Immature natural killer cell (primary cell): ENCODE results near the gene TAS1R2. TPM values are rescaled to one million over a fixed set of nuclear protein-coding genes. Genes with fewer than 3 reads are reported as not detected.

Experiments used
- DNase-seq, 3 donors: peaks; one replicate each; pipeline ENCODE4 v3.0.0; 2022; ENCODE audit warnings: mixed read lengths in 1 of 3
- H3K27ac Mint-ChIP-seq, 6 donors: one replicate each; pipeline ENCODE4 v1.8.0; 2020; ENCODE audit warnings: mixed read lengths in 6 of 6, mild to moderate bottlenecking in 5 of 6, inconsistent platforms in 4 of 6, moderate library complexity in 3 of 6
- H3K27me3 Mint-ChIP-seq, 3 donors: one replicate each; pipeline ENCODE4 v1.8.0; 2020 to 2021; ENCODE audit warnings: low read depth in 3 of 3, mild to moderate bottlenecking in 3 of 3, mixed read lengths in 3 of 3, moderate library complexity in 3 of 3, inconsistent platforms in 1 of 3
- H3K36me3 Mint-ChIP-seq, 3 donors: one replicate each; pipeline ENCODE4 v1.8.0; 2020; ENCODE audit warnings: mixed read lengths in 3 of 3, inconsistent platforms in 2 of 3, mild to moderate bottlenecking in 2 of 3
- H3K4me1 Mint-ChIP-seq, 2 donors: one replicate each; pipeline ENCODE4 v1.8.0; 2020; ENCODE audit warnings: inconsistent platforms in 2 of 2, mild to moderate bottlenecking in 2 of 2, mixed read lengths in 2 of 2, moderate library complexity in 1 of 2
- H3K4me3 Mint-ChIP-seq, 5 donors: one replicate each; pipeline ENCODE4 v1.8.0; 2020; ENCODE audit warnings: mild to moderate bottlenecking in 5 of 5, mixed read lengths in 5 of 5, inconsistent platforms in 3 of 5, moderate library complexity in 3 of 5
- H3K9me3 Mint-ChIP-seq, 6 donors: one replicate each; pipeline ENCODE4 v1.8.0; 2020; ENCODE audit warnings: mild to moderate bottlenecking in 6 of 6, mixed read lengths in 6 of 6, inconsistent platforms in 4 of 6, moderate library complexity in 3 of 6
- polyA plus RNA-seq, 3 donors: library from polyadenylated mRNA; unstranded; fragments of 300-500 nt; fragmentation: Illumina TruSeq; gene quantifications; one replicate each; pipeline ENCODE4 v1.2.3, GENCODE V29; 2021

Gene TAS1R2
- polyA plus RNA-seq, 3 donors from 2014 or later: not detected

DNA sequence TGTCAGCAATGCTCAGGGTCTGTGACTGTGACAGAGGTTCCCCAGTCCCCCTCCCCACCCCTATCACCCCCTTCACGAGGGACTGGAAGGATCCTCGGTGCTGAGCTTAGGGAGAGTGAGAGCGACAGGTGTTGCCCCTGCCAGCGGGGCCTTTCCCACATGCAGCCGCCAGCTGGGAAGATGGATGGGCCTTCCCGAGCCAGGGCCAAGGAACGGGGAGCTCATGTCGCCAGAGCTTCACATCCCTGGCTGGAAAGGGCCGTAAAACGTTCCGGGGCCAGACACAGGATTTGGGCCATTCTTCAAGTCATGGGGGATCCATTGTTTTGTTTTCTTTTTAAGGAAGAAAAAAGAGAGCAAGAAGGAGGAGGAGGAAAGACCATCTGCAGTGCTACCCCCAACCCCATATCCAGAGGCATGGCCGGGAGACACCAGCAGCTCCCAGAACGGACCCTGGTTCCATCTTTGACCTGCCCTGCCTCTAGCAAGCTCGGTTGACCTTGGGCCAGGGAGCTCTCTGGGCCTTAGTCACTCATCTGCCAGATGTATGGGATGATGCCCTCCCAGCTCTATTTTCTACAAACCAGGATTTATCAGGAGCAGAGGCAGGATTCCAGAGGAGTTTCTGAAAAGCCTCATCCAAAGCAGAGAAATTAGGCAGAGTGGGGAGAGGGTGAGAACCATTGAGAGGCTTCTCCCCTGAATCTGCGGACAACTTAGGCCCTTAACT is 54.1 kb downstream of the TAS1R2 start:
- H3K27me3 Mint-ChIP-seq: peaks cover 2 to 3% (median 3%) of the 10 kb centered on the region in 3 donors
- no peak overlapping the region for H3K27ac Mint-ChIP-seq
- no peak overlapping the region for H3K4me3 Mint-ChIP-seq
- H3K4me1 Mint-ChIP-seq: no peaks in the 10 kb centered on the region
- no peaks in the 10 kb centered on the region for H3K9me3 Mint-ChIP-seq
- no peak for DNase-seq
- H3K36me3 Mint-ChIP-seq: no peaks in the 10 kb centered on the region

GRCh38 chr1:18803851-18804250 is 55.6 kb downstream of the TAS1R2 start:
- no peaks in the 10 kb centered on the region for H3K36me3 Mint-ChIP-seq
- no peak for DNase-seq
- peaks cover 0 to 3% (median 2%) of the 10 kb centered on the region in 3 donors for H3K27me3 Mint-ChIP-seq
- H3K9me3 Mint-ChIP-seq: no peaks in the 10 kb centered on the region
- H3K4me3 Mint-ChIP-seq: no peak overlapping the region
- no peak overlapping the region for H3K27ac Mint-ChIP-seq
- no peaks in the 10 kb centered on the region for H3K4me1 Mint-ChIP-seq

DNA sequence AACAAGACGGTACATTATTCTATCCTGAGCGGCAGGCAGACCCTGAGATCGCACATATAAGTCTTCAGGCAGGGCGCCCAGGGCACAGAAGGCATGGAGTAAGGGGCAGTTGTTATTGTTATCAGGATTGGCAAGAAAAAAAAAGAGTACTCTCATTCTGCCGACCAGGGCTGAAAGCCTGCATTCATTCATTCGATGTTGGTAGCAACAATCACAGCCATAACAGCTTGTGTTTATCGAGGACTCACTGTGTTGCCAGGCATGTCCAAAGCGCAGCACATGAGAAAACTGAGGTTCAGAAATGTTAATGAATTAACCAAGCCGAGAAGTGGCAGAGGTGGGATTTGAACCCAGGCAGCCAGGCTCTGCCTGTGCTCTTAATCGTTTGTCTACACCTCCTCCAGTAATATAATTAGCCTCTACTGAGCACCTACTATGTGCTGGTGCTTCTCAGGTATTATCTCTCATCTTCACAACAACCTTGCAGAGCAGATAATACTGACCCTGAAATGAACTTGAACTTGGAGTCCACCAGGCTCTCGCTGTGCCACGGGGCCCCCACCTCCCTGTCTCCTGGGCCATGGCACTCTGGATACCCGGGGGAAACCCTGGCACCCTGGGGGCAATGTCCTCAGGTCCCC is 56.2 kb downstream of the TAS1R2 start:
- Mint-ChIP-seq H3K27ac (no peak overlapping the region), H3K4me3 (no peak overlapping the region), H3K4me1 (no peaks in the 10 kb centered on the region), H3K27me3 (peaks cover 0 to 3% (median 2%) of the 10 kb centered on the region in 3 donors), H3K36me3 (no peaks in the 10 kb centered on the region), H3K9me3 (no peaks in the 10 kb centered on the region)
- DNase-seq: no peak

DNA sequence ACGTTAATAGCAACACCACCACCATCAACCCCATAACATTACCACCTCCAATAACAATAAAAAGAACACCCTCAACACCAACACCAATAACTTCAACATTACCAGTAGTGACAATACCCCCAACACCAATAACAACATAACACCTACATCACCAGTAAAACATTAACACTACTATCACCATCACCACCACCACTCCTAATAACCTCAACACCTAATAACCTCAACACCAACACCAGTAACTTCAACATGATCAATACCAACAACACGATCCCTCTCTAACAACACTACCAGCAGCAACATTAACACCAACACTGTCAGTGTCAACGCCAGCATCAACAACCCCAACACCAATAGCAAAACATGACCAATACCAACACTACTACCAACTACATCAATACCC is 57.2 kb downstream of the TAS1R2 start:
- H3K4me3 Mint-ChIP-seq: no peak overlapping the region
- no peak overlapping the region for H3K27ac Mint-ChIP-seq
- no peaks in the 10 kb centered on the region for H3K36me3 Mint-ChIP-seq
- DNase-seq: no peak
- H3K27me3 Mint-ChIP-seq: peaks cover 2 to 3% (median 2%) of the 10 kb centered on the region in 3 donors
- no peaks in the 10 kb centered on the region for H3K4me1 Mint-ChIP-seq
- no peaks in the 10 kb centered on the region for H3K9me3 Mint-ChIP-seq

DNA sequence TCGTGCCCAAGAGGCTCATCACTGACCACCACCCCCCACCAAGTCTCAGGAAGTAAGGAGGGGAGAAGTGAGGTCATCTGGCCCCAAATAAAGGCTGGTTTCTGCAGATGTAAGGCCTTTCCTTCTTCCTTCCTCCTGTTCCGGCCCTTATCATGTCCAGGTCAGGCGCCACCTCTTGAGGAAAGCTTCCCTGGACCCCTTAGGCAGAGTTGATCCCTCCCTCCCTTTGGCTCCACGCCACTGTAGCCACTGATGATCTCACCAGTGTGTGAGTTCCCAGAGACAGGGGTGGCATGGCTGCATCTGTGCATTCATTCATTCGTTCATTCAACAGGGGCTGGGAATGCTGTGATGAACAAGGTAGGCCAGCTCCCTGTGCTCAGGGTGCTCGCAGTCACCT is 59.2 kb downstream of the TAS1R2 start:
- no peak for DNase-seq
- H3K4me1 Mint-ChIP-seq: no peaks in the 10 kb centered on the region
- H3K27ac Mint-ChIP-seq: no peak overlapping the region

GRCh38 chr1:18799454-18799853 is 60.0 kb downstream of the TAS1R2 start:
- Mint-ChIP-seq H3K27me3 (peaks cover 2 to 3% (median 2%) of the 10 kb centered on the region in 3 donors), H3K4me1 (no peaks in the 10 kb centered on the region), H3K27ac (no peak overlapping the region), H3K9me3 (no peaks in the 10 kb centered on the region), H3K4me3 (no peak overlapping the region), H3K36me3 (peaks cover 0 to 4% (median 0%) of the 10 kb centered on the region in 3 donors)
- DNase-seq: no peak

More for the DNA sequence above, 59.2 kb downstream of the TAS1R2 start:
- peaks cover 2 to 5% (median 4%) of the 10 kb centered on the region in 3 donors for H3K27me3 Mint-ChIP-seq
- no peak overlapping the region for H3K4me3 Mint-ChIP-seq
- H3K36me3 Mint-ChIP-seq: peaks cover 0 to 4% (median 0%) of the 10 kb centered on the region in 3 donors
- H3K9me3 Mint-ChIP-seq: no peaks in the 10 kb centered on the region

DNA sequence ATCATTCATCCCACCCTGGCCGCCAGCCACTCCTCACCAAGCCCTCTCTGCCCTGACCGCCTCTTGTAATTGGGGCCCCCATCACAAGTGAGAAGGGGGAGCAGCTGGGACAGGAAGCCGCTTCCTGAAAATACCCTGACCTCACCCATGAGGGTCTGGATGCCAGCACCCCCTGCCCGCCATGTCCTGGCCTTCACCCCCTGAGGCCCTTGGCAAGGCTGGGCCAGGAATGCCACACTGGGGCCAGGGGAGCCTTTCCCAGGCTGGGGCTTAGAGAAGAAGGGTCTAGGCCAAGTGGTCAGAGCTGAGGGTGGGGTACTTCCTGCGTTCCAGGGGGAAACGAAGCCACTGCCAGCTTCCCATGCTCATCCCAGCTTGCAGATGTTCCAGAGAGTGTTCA is 60.5 kb downstream of the TAS1R2 start:
- Mint-ChIP-seq H3K4me3 (no peak overlapping the region), H3K9me3 (no peaks in the 10 kb centered on the region), H3K27me3 (peaks cover 2 to 3% (median 2%) of the 10 kb centered on the region in 3 donors), H3K27ac (no peak overlapping the region), H3K4me1 (no peaks in the 10 kb centered on the region), H3K36me3 (peaks cover 0 to 4% (median 0%) of the 10 kb centered on the region in 3 donors)
- no peak for DNase-seq

GRCh38 chr1:18798533-18798932 is 60.9 kb downstream of the TAS1R2 start:
- Mint-ChIP-seq H3K9me3 (no peaks in the 10 kb centered on the region), H3K4me3 (no peak overlapping the region), H3K4me1 (no peaks in the 10 kb centered on the region), H3K27me3 (peaks cover 2 to 6% (median 4%) of the 10 kb centered on the region in 3 donors), H3K27ac (no peak overlapping the region), H3K36me3 (peaks cover 0 to 4% (median 0%) of the 10 kb centered on the region in 3 donors)
- no peak for DNase-seq

DNA sequence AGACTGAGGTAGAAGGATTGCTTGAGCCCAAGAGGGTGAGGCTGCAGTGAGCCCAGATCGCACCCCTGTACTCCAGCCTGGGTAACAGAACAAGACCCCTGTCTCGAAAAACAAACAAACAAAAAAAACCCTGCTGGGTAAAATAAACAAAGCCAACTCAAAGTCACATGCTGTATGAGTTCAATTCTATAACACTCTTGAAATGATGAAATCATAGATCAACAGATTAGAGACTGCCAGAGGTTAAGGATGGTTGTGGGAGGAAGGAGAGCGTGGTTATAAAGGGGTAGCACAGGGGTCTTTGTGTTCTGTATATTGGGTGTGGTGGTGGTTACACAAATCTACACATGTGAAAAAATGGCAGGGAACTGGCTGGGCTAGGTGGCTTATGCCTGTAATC is 62.5 kb downstream of the TAS1R2 start:
- no peak overlapping the region for H3K27ac Mint-ChIP-seq
- H3K4me1 Mint-ChIP-seq: no peaks in the 10 kb centered on the region
- no peak overlapping the region for H3K4me3 Mint-ChIP-seq
- H3K9me3 Mint-ChIP-seq: no peaks in the 10 kb centered on the region
- DNase-seq: no peak
- H3K36me3 Mint-ChIP-seq: peaks cover 0 to 4% (median 0%) of the 10 kb centered on the region in 3 donors
- peaks cover 4 to 6% (median 6%) of the 10 kb centered on the region in 3 donors for H3K27me3 Mint-ChIP-seq

DNA sequence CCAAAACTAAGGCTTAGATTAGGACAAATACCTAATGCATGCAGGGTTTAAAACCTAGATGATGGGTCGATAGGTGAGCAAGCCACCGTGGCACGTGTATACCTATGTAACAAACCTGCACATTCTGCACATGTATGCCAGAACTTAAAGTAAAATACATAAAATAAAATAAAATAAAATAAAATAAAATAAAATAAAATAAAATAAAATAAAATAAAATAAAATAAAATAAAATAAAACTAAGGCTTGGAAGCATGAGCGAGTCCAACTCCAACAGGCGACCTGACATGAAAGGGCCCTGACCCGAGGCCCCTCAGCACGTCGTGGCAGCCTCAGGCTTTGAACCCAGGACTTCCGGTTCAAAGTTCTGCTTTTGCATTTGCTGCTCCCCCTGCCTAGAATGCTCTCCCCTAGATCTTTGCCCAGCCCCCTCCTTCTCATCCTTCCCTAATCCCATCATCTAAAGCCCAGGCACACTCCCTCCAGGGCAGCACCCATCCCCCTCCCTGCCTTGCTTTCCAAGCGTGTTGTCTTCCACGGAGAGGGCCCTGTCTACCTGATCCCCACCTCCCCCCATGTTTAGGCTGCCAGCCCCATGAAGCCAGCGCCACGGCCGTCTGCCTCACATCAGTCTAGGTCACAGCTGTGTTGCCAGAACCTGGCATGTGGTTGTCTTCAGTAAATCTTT is 64.3 kb downstream of the TAS1R2 start:
- H3K27me3 Mint-ChIP-seq: peaks cover 6 to 9% (median 8%) of the 10 kb centered on the region in 3 donors
- no peaks in the 10 kb centered on the region for H3K4me1 Mint-ChIP-seq
- H3K36me3 Mint-ChIP-seq: peaks cover 0 to 4% (median 0%) of the 10 kb centered on the region in 3 donors
- no peaks in the 10 kb centered on the region for H3K9me3 Mint-ChIP-seq
- H3K27ac Mint-ChIP-seq: no peak overlapping the region
- H3K4me3 Mint-ChIP-seq: no peak overlapping the region
- DNase-seq: no peak

DNA sequence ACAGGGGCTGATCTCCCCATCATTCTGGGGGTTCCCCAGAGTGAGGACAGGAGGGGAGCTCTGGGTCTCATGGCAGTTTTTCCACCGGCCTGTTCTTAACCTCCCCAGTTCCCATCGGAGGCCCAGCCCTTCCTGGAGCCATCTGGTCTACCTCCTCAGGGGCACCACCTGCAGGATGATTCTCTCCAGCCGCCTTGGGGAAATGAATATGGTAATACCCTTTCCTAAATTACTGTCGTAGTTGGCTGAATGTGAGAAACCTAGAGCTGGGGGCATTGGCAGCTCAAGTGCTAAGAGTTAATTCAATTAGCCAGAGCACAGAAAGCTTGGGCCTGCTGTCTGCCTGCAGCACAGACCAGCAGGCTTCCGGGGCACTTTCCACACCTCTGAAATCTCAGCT is 64.9 kb downstream of the TAS1R2 start:
- Mint-ChIP-seq H3K27me3 (peaks cover 6 to 9% (median 8%) of the 10 kb centered on the region in 3 donors), H3K27ac (no peak overlapping the region), H3K4me1 (no peaks in the 10 kb centered on the region), H3K36me3 (peaks cover 0 to 4% (median 0%) of the 10 kb centered on the region in 3 donors), H3K4me3 (no peak overlapping the region), H3K9me3 (no peaks in the 10 kb centered on the region)
- DNase-seq: no peak

- H3K9me3 Mint-ChIP-seq: no peaks in the 10 kb centered on the region
- no peak overlapping the region for H3K4me3 Mint-ChIP-seq
- no peak overlapping the region for H3K27ac Mint-ChIP-seq
- H3K4me1 Mint-ChIP-seq: no peaks in the 10 kb centered on the region
- peaks cover 0 to 4% (median 0%) of the 10 kb centered on the region in 3 donors for H3K36me3 Mint-ChIP-seq
- no peak for DNase-seq
- peaks cover 6 to 9% (median 8%) of the 10 kb centered on the region in 3 donors for H3K27me3 Mint-ChIP-seq
Measured at GRCh38 chr1:18794051-18794450, 65.4 kb downstream of the TAS1R2 start.

GRCh38 chr1:18793164-18793563 is 66.3 kb downstream of the TAS1R2 start:
- Mint-ChIP-seq H3K9me3 (no peaks in the 10 kb centered on the region), H3K4me1 (no peaks in the 10 kb centered on the region), H3K36me3 (peaks cover 0 to 4% (median 0%) of the 10 kb centered on the region in 3 donors), H3K4me3 (no peak overlapping the region), H3K27ac (no peak overlapping the region), H3K27me3 (peaks cover 6 to 9% (median 8%) of the 10 kb centered on the region in 3 donors)
- DNase-seq: no peak

- Mint-ChIP-seq H3K27ac (no peak overlapping the region), H3K4me3 (no peak overlapping the region), H3K36me3 (peaks cover 0 to 4% (median 0%) of the 10 kb centered on the region in 3 donors), H3K4me1 (no peaks in the 10 kb centered on the region), H3K9me3 (no peaks in the 10 kb centered on the region), H3K27me3 (peaks cover 6 to 9% (median 8%) of the 10 kb centered on the region in 3 donors)
- DNase-seq: no peak
Measured at GRCh38 chr1:18792747-18793146, 66.7 kb downstream of the TAS1R2 start.
